GM23248 (cell line): ENCODE measurements around the gene MSH3.

ENCODE experiments used
- EZH2 ChIP-seq: fragments of 200-600 bp; sonication (generic); IDR thresholded peaks from 2 replicates; pipeline ENCODE4 v1.6.1; 2018; ENCODE audit warnings: antibody characterized with exemption, mild to moderate bottlenecking; ENCODE audit not compliant: insufficient read depth, poor library complexity, severe bottlenecking
- EZH2phosphoT487 ChIP-seq: fragments of 200-600 bp; sonication (generic); IDR thresholded peaks from 2 replicates; pipeline ENCODE4 v1.6.1; 2018; ENCODE audit warnings: antibody characterized with exemption, moderate library complexity, mild to moderate bottlenecking, low read depth; ENCODE audit not compliant: insufficient read depth

DNA sequence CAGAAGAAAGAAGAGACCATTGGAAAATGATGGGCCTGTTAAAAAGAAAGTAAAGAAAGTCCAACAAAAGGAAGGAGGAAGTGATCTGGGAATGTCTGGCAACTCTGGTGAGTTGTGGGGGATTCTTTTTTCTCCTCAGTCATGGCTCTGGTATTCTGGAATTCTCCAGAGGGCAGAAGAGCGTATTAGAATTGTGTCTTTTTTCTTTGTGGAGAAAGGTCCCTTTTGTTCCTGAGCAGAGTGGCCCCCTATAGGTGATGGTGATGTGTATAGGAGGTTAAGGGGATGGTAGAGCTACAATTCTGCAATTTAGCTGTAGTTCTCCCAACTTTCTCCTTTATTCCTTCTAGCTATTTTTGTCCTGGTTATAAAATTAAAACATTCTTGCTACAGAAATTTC is 2.0 kb downstream of the MSH3 start:
- TF ChIP-seq EZH2 (no peak), EZH2phosphoT487 (no peak)
